HepG2 (cell line): ENCODE results near the gene RMND5A. TPM values are rescaled to one million over a fixed set of nuclear protein-coding genes. Genes with fewer than 3 reads are reported as not detected.

Experiments
- ATAC-seq: fragments of 200-7000 bp; cut with Tn5 transposase; 3 replicates; pipeline ENCODE4 v1.9.1; 2020; ENCODE audit warnings: mild to moderate bottlenecking, moderate library complexity
- BruUV-seq: library from RNA; stranded (reverse); fragments of 400-500 nt; replicated peaks from 2 replicates; lab custom pipeline; 2021; lab: Mats Ljungman, UMichigan
- CTCF ChIA-PET: fragments of 300-600 bp; formaldehyde crosslinking; extraction: SDS; loops from one replicate; lab custom pipeline; 2021; ENCODE audit warnings: low total read pairs, inconsistent platforms, low intra/inter-chr PET ratio; lab: Yijun Ruan, JAX
- POLR2A ChIA-PET: fragments of 350-600 bp; sonication (Branson Sonifier 250); formaldehyde crosslinking; loops from one replicate; lab custom pipeline; 2020; ENCODE audit warnings: antibody characterized with exemption, inconsistent platforms; lab: Yijun Ruan, JAX
- DNase-seq: peaks from one replicate; pipeline ENCODE4 v3.0.0-alpha.2; 2015; ENCODE audit warnings: low spot score
- FAIRE-seq: peaks from 3 replicates; lab custom pipeline; 2011; peaks lifted over from hg19 to GRCh38; lab: Jason Lieb, UNC
- H2AFZ ChIP-seq: one replicate; pipeline ENCODE4 v1.6.1; 2011; ENCODE audit warnings: low read length, inconsistent platforms
- H3K27ac ChIP-seq: fragments of 300-600 bp; 3 replicates; pipeline ENCODE4 v1.8.0; 2011; ENCODE audit warnings: mixed run types, mild to moderate bottlenecking, mixed read lengths, low read length, inconsistent platforms; ENCODE audit not compliant: insufficient read depth; ENCODE audit errors: extremely low read length
- H3K27me3 ChIP-seq, 2 experiments: fragments of 200-600 bp in 1 of 2; 2 replicates in 1 of 2; 3 replicates in 1 of 2; pipeline versions ENCODE4 v1.6.0 to v1.8.0; 2011; ENCODE audit warnings: low read length in 2 of 2, mild to moderate bottlenecking in 2 of 2, moderate library complexity in 2 of 2, inconsistent platforms in 1 of 2; ENCODE audit not compliant: insufficient read depth in 2 of 2, control insufficient read depth in 1 of 2
- H3K36me3 ChIP-seq, 2 experiments: fragments of 200-600 bp in 1 of 2; replicated peaks in 1 of 2; 2 replicates in 1 of 2; 3 replicates in 1 of 2; pipeline versions ENCODE4 v1.5.1 to v1.8.0; 2011; ENCODE audit warnings: low read length in 2 of 2, inconsistent platforms in 1 of 2; ENCODE audit not compliant: insufficient read depth in 2 of 2, control insufficient read depth in 1 of 2
- H3K4me1 ChIP-seq: 2 replicates; pipeline ENCODE4 v1.5.1; 2012; ENCODE audit warnings: low read length, inconsistent platforms; ENCODE audit not compliant: insufficient read depth
- H3K4me2 ChIP-seq: 2 replicates; pipeline ENCODE4 v1.6.0; 2011; ENCODE audit warnings: low read depth, low read length, inconsistent platforms
- H3K4me3 ChIP-seq, 3 experiments: fragments of 200-600 bp in 1 of 3; sonication (generic), shearing (Covaris generic) in 1 of 3; replicated peaks in 1 of 3; 2 replicates each; pipeline ENCODE4 v1.5.1; 2011 to 2016; ENCODE audit warnings: low read length in 3 of 3, inconsistent platforms in 2 of 3, low read depth in 2 of 3, mild to moderate bottlenecking in 2 of 3, control low read depth in 1 of 3, mixed read lengths in 1 of 3; ENCODE audit not compliant: insufficient read depth in 1 of 3
- H3K79me2 ChIP-seq: one replicate; pipeline ENCODE4 v1.6.1; 2011; ENCODE audit warnings: low read length, inconsistent platforms; ENCODE audit not compliant: insufficient read depth
- H3K9ac ChIP-seq: 2 replicates; pipeline ENCODE4 v1.6.0; 2011; ENCODE audit warnings: mild to moderate bottlenecking, low read depth, low read length, inconsistent platforms; ENCODE audit not compliant: insufficient read depth
- H3K9me3 ChIP-seq: 2 replicates; pipeline ENCODE4 v1.5.1; 2012; ENCODE audit warnings: mild to moderate bottlenecking, low read length
- H4K20me1 ChIP-seq: 2 replicates; pipeline ENCODE4 v1.6.0; 2011; ENCODE audit warnings: inconsistent platforms, mild to moderate bottlenecking, low read length, moderate library complexity; ENCODE audit not compliant: insufficient read depth
- ARNT ChIP-seq: fragments of 450-650 bp; IDR thresholded peaks from 2 replicates; pipeline ENCODE4 v1.6.1; 2017
- ATF2 ChIP-seq: sonication (generic); formaldehyde crosslinking; IDR thresholded peaks from 2 replicates; pipeline ENCODE4 v1.4.0; 2020; ENCODE audit warnings: missing genetic modification reagents
- BCL3 ChIP-seq: sonication (generic); formaldehyde crosslinking; IDR thresholded peaks from 2 replicates; pipeline ENCODE4 v1.5.1; 2020; ENCODE audit warnings: mild to moderate bottlenecking, missing genetic modification reagents, moderate library complexity
- CC2D1A ChIP-seq: sonication (generic); formaldehyde crosslinking; IDR thresholded peaks from 2 replicates; pipeline ENCODE4 v1.8.1; 2023; ENCODE audit warnings: mild to moderate bottlenecking, missing genetic modification reagents
- CSRNP1 ChIP-seq: sonication (generic); formaldehyde crosslinking; IDR thresholded peaks from 2 replicates; pipeline ENCODE4 v1.8.1; 2023; ENCODE audit warnings: mild to moderate bottlenecking, missing genetic modification reagents
- EHMT2 ChIP-seq: fragments of 200-600 bp; sonication (generic); IDR thresholded peaks from 2 replicates; pipeline ENCODE4 v1.7.0; 2017; ENCODE audit warnings: antibody characterized with exemption, low read depth, low read length, borderline replicate concordance
- FOXK1 ChIP-seq: sonication (generic); formaldehyde crosslinking; IDR thresholded peaks from 2 replicates; pipeline ENCODE4 v1.4.0; 2020; ENCODE audit warnings: low read depth, missing genetic modification reagents, borderline replicate concordance
- GFI1 ChIP-seq: sonication (generic); formaldehyde crosslinking; IDR thresholded peaks from 2 replicates; pipeline ENCODE4 v1.5.0; 2020; ENCODE audit warnings: missing genetic modification reagents, mild to moderate bottlenecking, borderline replicate concordance
- KMT2B ChIP-seq: IDR thresholded peaks from 2 replicates; pipeline ENCODE4 v1.6.1; 2016; ENCODE audit warnings: missing genetic modification reagents, missing compliant biosample characterization
- PBX2 ChIP-seq: IDR thresholded peaks from 2 replicates; pipeline ENCODE4 v1.6.1; 2016; ENCODE audit warnings: control low read depth
- PPARG ChIP-seq: conservative IDR thresholded peaks from 2 replicates; pipeline ENCODE4 v1.6.1; 2016; ENCODE audit warnings: missing biosample characterization, missing genetic modification reagents
- PTBP1 ChIP-seq: fragments of 200-400 bp; formaldehyde crosslinking; IDR thresholded peaks from 2 replicates; pipeline ENCODE4 v1.6.1; 2018; ENCODE audit warnings: low read length, low read depth; ENCODE audit not compliant: poor library complexity, severe bottlenecking
- ZFP82 ChIP-seq: sonication (generic); formaldehyde crosslinking; IDR thresholded peaks from 2 replicates; pipeline ENCODE4 v1.5.1; 2020; ENCODE audit warnings: mild to moderate bottlenecking, missing genetic modification reagents, borderline replicate concordance
- ZNF430 ChIP-seq: sonication (generic); formaldehyde crosslinking; IDR thresholded peaks from 2 replicates; pipeline ENCODE4 v1.9.0; 2021; ENCODE audit warnings: mild to moderate bottlenecking, missing genetic modification reagents
- ZNF510 ChIP-seq: sonication (generic); formaldehyde crosslinking; IDR thresholded peaks from 2 replicates; pipeline ENCODE4 v1.4.0; 2020; ENCODE audit warnings: low read depth, mild to moderate bottlenecking, missing genetic modification reagents
- ZNF569 ChIP-seq: sonication (generic); formaldehyde crosslinking; IDR thresholded peaks from 2 replicates; pipeline ENCODE4 v1.5.0; 2020; ENCODE audit warnings: mild to moderate bottlenecking, missing genetic modification reagents, moderate library complexity, borderline replicate concordance
- ZNF746 ChIP-seq: sonication (generic); formaldehyde crosslinking; IDR thresholded peaks from 2 replicates; pipeline ENCODE4 v1.8.0; 2022; ENCODE audit warnings: mild to moderate bottlenecking, missing genetic modification reagents
- ZNF784 ChIP-seq: sonication (generic); formaldehyde crosslinking; IDR thresholded peaks from 2 replicates; pipeline ENCODE4 v1.5.1; 2020; ENCODE audit warnings: missing genetic modification reagents, mild to moderate bottlenecking, borderline replicate concordance
- WGBS: methylation state at CpG from one replicate; pipeline ENCODE4 v1.1.6; 2017; ENCODE audit warnings: low lambda C conversion rate; 5-methylcytosine and 5-hydroxymethylcytosine counted together
- in situ Hi-C: cut with HindIII; loops from 2 replicates; pipeline ENCODE4 v1.10.0; 2017; ENCODE audit warnings: low pct_unique_long_range_greater_than_20kb; ENCODE audit not compliant: extremely low pct_ligation_motif_present
- intact Hi-C: fragments of 100-400 bp; cut with micrococcal nuclease; formaldehyde crosslinking; loops from one replicate; pipeline ENCODE4 v1.10.0; 2022; ENCODE audit not compliant: unreplicated experiment
- polyA plus RNA-seq, 8 experiments: library from polyadenylated mRNA; depleted of rRNA in 3 of 8; stranded (reverse) in 7 of 8; unstranded in 1 of 8; fragments of >200 nt; fragmentation: Illumina TruSeq in 4 of 8; extraction: Trizol in 4 of 8; gene quantifications; 2 replicates each; pipeline versions ENCODE4 v1.2.1 to v1.2.3, GENCODE V29; 2011 to 2016; ENCODE audit warnings: low read depth in 4 of 8, missing spikeins in 1 of 8, mixed read lengths in 1 of 8; ENCODE audit not compliant: insufficient read depth in 1 of 8
- total RNA-seq, 5 experiments: library from RNA; depleted of rRNA; stranded (reverse); fragments of >200 nt; fragmentation: Illumina TruSeq; extraction: Trizol; gene quantifications; 2 replicates each; pipeline ENCODE4 v1.2.3, GENCODE V29; 2016; ENCODE audit warnings: low read depth in 1 of 5

RMND5A gene
- total and polyA plus RNA-seq, 2 of the 13 experiments (the other 11 are each of a cell fraction or from before 2014, with no cell fraction given) = 31.0 to 66.4 TPM

- peaks cover 30 to 80% of the 10 kb centered on the region in 2 experiments for H3K36me3 ChIP-seq
- POLR2A ChIA-PET = no interaction called here
- 94% methylated on average over 5 of the region's 5 CpGs for WGBS
- no peak for TF ChIP-seq ZNF569
- no peak for TF ChIP-seq ZNF746 (CRISPR knock-in tag)
- no peak for TF ChIP-seq ZNF430
- no peak for TF ChIP-seq ZNF510
- TF ChIP-seq FOXK1 (CRISPR knock-in tag) = no peak
- TF ChIP-seq PBX2 = no peak
- TF ChIP-seq PPARG (CRISPR knock-in tag) = no peak
- no peak for TF ChIP-seq ZNF784 (CRISPR knock-in tag)
- no peak for TF ChIP-seq GFI1
- no peak for TF ChIP-seq ARNT
- no peak for TF ChIP-seq PTBP1
- no peak for TF ChIP-seq CC2D1A (CRISPR knock-in tag)
- no peak for TF ChIP-seq EHMT2
- TF ChIP-seq ATF2 = no peak
- no peak for TF ChIP-seq BCL3 (CRISPR knock-in tag)
- no peak for TF ChIP-seq CSRNP1 (CRISPR knock-in tag)
- TF ChIP-seq ZFP82 (CRISPR knock-in tag) = no peak
- TF ChIP-seq KMT2B = no peak
Observed at GRCh38 chr2:86772611-86773010, 52.5 kb downstream of the RMND5A start.

More at GRCh38 chr2:86772611-86773010, 52.5 kb downstream of the RMND5A start:
- no TSS peak for BruUV-seq
- DNase-seq (no peak), ATAC-seq (no peak), FAIRE-seq (no peak)
- Histone ChIP-seq H3K4me1 (peaks cover 11% of the 10 kb centered on the region), H3K27me3 (no peaks in the 10 kb centered on the region), H3K9me3 (no peaks in the 10 kb centered on the region), H2AFZ (no peak overlapping the region), H3K27ac (no peak overlapping the region), H3K9ac (no peak overlapping the region), H3K4me3 (no peak overlapping the region), H3K4me2 (no peak overlapping the region), H4K20me1 (no peaks in the 10 kb centered on the region), H3K79me2 (no peaks in the 10 kb centered on the region)
- CTCF ChIA-PET = no interaction called here
- intact Hi-C loops = no loop called here
- in situ Hi-C loops = no loop called here
